ENCODE data around the gene DPCD.

GRCh38 chr10:101639141-101639900 is 51.2 kb downstream of the DPCD start:
- TF ChIP-seq, protein P1, sequence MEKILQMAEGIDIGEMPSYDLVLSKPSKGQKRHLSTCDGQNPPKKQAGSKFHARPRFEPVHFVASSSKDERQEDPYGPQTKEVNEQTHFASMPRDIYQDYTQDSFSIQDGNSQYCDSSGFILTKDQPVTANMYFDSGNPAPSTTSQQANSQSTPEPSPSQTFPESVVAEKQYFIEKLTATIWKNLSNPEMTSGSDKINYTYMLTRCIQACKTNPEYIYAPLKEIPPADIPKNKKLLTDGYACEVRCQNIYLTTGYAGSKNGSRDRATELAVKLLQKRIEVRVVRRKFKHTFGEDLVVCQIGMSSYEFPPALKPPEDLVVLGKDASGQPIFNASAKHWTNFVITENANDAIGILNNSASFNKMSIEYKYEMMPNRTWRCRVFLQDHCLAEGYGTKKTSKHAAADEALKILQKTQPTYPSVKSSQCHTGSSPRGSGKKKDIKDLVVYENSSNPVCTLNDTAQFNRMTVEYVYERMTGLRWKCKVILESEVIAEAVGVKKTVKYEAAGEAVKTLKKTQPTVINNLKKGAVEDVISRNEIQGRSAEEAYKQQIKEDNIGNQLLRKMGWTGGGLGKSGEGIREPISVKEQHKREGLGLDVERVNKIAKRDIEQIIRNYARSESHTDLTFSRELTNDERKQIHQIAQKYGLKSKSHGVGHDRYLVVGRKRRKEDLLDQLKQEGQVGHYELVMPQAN (conservative IDR thresholded peaks at IDR 0.05) = no peak
- TF ChIP-seq EP300 (IDR thresholded peaks at IDR 0.05; ENCODE audit: borderline replicate concordance in 1 of 2, control insufficient read depth in 1 of 2, low read depth in 2 of 2, low read length in 2 of 2) (no peak), ZNF622 (IDR thresholded peaks at IDR 0.05) (no peak), CEBPB (IDR thresholded peaks at IDR 0.05; ENCODE audit: borderline replicate concordance in 1 of 2, low read depth in 2 of 2, low read length in 2 of 2) (no peak), ATF3 (IDR thresholded peaks at IDR 0.05; ENCODE audit: borderline replicate concordance, extremely low read depth, low read depth, low read length) (no peak), SUPT20H (IDR thresholded peaks at IDR 0.05; ENCODE audit: borderline replicate concordance, control insufficient read depth, low read depth, low read length) (no peak), FOS (IDR thresholded peaks at IDR 0.05; ENCODE audit: borderline replicate concordance, extremely low read depth, insufficient read length) (no peak), GABPA (IDR thresholded peaks at IDR 0.05; ENCODE audit: low read depth) (no peak), CREB1 (IDR thresholded peaks at IDR 0.05; ENCODE audit: low read depth) (no peak), ESRRA (IDR thresholded peaks at IDR 0.05; ENCODE audit: low read length) (no peak), EGR1 (IDR thresholded peaks at IDR 0.05; ENCODE audit: borderline replicate concordance in 1 of 2, low read depth in 2 of 2, low read length in 2 of 2) (no peak), TAF1 (IDR thresholded peaks at IDR 0.05; ENCODE audit: borderline replicate concordance, low read depth, low read length) (no peak)
- TF ChIP-seq, protein P2, sequence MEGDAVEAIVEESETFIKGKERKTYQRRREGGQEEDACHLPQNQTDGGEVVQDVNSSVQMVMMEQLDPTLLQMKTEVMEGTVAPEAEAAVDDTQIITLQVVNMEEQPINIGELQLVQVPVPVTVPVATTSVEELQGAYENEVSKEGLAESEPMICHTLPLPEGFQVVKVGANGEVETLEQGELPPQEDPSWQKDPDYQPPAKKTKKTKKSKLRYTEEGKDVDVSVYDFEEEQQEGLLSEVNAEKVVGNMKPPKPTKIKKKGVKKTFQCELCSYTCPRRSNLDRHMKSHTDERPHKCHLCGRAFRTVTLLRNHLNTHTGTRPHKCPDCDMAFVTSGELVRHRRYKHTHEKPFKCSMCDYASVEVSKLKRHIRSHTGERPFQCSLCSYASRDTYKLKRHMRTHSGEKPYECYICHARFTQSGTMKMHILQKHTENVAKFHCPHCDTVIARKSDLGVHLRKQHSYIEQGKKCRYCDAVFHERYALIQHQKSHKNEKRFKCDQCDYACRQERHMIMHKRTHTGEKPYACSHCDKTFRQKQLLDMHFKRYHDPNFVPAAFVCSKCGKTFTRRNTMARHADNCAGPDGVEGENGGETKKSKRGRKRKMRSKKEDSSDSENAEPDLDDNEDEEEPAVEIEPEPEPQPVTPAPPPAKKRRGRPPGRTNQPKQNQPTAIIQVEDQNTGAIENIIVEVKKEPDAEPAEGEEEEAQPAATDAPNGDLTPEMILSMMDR (IDR thresholded peaks at IDR 0.05 in 2 of 3, conservative IDR thresholded peaks at IDR 0.05 in 1 of 3; ENCODE audit: control insufficient read depth in 2 of 3, extremely low read depth in 1 of 3, insufficient read depth in 1 of 3, low read depth in 3 of 3, low read length in 3 of 3) = no peak

Data from GM12878 (cell line).